Measurements from ENCODE around the gene KDM7A. TPM values are rescaled to one million over a fixed set of nuclear protein-coding genes. Genes with fewer than 3 reads are reported as not detected.

The KDM7A gene
- polyA plus RNA-seq, 3 donors = 11.8 to 12.4 (median 11.8) TPM

GRCh38 chr7:140058517-140058916 lies 118.3 kb downstream of the KDM7A start:
- no peak for DNase-seq (ENCODE audit: low read depth in 3 of 3, low spot score in 2 of 3)

DNA sequence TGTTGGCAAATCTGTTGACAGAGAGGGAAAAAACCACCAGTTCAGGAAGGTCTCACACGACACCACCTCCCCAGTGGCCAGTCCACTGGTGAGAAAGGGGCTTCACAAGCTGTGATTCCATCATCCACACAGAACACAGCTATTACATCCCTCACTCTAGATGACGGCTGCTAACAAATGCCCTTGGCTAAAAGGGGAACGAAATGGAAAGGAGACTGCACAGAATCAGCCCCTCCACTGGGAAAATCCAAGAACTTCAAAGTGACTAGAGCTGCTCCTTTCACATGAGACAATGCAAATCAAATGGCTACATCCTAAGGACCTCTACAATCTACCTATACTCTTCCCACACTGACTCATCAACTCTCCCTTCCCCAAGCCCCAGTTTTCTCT lies 119.6 kb downstream of the KDM7A start:
- DNase-seq (ENCODE audit: low read depth in 3 of 3, low spot score in 2 of 3) = no peak

DNA sequence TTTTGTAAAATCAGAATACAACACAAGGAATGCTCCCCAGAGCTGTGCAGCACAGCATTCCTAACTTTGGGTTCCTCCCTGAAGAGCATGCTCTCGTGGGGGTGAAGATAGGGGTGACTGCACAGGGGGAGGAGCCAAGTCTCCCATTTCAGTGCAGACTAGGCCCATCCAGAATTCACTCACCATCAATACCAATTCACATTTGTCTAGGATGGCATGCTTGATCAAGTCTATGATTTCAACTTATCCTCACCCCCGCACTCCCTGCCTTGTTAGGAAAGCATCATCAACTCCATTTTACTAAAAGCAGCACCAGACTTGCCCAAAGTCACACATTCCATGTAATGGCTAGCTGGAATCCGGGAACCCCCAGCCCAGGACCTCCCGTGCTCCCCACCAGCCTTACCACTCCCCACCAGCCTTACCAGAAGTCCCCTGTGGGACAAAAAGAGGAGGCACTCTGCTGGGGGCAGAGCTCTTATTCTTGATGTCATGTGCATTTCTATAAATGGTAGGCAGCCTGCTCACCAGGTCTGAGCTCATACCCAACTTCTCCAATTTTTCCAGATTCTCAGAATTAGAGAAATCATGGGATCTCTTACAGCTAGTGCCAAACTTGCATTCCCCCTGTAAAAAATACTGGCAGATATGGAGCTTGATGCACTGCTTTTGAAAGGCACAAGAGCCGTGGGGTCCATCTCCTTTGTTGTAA lies 120.2 kb downstream of the KDM7A start:
- DNase-seq (ENCODE audit: low read depth in 3 of 3, low spot score in 2 of 3) = no peak

DNA sequence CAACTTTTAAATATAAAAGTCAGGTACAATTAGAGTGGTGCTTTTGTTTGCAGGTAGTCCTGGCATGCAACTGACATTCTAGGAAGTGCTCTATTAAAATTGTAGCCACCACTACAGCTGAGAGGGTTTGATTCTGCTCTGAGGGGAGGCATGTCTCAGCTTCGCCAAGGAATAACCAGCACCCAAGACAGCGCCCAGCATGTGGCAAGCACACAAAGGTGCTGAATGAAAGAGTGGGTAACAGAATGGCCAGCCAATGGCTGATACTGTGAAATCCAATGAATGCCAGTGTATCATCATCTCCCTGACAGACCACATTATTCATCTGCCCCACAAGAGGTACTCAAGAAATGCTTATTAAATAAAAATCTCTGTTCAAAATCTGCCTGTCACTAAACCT lies 121.0 kb downstream of the KDM7A start:
- no peak for DNase-seq (ENCODE audit: low read depth in 3 of 3, low spot score in 2 of 3)

GRCh38 chr7:140054751-140055150 lies 122.0 kb downstream of the KDM7A start:
- DNase-seq (ENCODE audit: low read depth in 3 of 3, low spot score in 2 of 3) = no peak

GRCh38 chr7:140053812-140054539 lies 122.8 kb downstream of the KDM7A start:
- no peak for DNase-seq (ENCODE audit: low read depth in 3 of 3, low spot score in 2 of 3)

DNA sequence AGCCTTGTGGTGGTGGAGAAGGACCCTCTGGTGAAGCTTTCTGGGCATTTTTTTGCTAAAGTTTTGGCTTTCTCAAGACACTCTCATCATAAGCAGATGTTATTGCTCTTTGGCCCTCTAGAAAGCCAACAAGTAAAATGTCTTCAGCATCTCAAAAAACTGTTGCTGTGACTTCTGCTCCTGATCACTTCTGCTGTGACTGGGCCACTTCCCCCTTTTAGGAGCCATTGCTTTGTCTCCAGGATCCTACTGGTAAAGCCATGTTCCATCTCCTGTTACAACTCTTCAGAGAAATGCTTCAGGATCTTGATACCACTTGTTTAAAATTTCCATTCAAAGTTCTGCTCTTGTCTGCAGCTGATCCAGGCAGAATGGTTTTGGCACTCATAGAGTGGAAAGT lies 125.0 kb downstream of the KDM7A start:
- no peak for DNase-seq (ENCODE audit: low read depth in 3 of 3, low spot score in 2 of 3)

- DNase-seq (ENCODE audit: low read depth in 3 of 3, low spot score in 2 of 3) = no peak
Observed at GRCh38 chr7:140050100-140050499, 126.7 kb downstream of the KDM7A start.

DNA sequence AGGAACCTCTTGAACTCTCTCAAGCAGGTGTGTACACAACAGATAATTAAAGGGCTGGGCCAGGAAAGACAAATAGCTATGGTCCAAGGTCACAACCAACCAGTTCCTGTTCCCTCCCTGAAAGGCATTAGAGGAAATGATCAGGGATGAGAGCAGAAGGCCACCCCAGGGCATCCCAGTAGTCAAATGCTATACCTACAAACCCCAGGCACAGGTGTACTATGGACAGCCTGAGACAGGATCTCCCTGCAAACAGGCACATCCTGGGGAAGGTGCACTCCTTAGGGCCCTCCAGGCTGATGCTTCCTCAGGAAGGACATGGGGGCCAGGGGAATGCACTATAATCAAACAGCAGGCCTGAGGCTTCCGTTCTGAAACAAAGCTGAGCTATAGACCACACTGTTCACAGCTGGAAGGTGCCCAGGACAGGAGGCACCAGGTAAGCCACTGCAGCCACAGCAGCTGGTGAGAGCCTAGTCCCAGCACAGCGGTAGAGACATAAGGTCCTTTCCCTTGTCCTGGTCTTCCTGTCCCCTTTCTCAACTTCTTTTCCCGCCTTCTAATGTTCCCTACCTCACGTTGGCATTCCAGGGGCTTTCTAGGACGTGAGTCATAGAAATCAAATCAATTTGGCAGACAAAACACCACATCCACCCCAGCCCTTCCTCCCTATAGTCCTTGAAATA lies 127.3 kb downstream of the KDM7A start:
- DNase-seq (ENCODE audit: low read depth in 3 of 3, low spot score in 2 of 3) = no peak

DNA sequence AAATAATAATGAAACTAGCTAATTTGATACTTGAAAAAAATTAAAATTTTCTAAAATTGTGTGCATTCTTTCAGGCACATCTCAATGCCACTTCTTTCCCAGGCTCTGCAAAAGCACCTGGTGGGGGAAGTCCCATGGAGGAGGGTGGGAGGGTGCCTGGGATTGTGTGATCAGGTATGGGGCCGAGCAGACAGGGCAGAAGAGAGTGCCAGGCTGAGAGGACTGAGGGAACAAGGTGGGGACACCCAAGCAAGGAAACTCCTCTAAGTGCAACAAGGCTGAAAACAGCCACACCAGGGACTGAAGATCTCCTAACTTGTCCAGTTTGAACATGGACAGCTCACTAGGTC lies 127.8 kb downstream of the KDM7A start:
- no peak for DNase-seq (ENCODE audit: low read depth in 3 of 3, low spot score in 2 of 3)

GRCh38 chr7:140048138-140048537 lies 128.6 kb downstream of the KDM7A start:
- no peak for DNase-seq (ENCODE audit: low read depth in 3 of 3, low spot score in 2 of 3)

GRCh38 chr7:140047197-140047596 lies 129.6 kb downstream of the KDM7A start:
- no peak for DNase-seq (ENCODE audit: low read depth in 3 of 3, low spot score in 2 of 3)

DNA sequence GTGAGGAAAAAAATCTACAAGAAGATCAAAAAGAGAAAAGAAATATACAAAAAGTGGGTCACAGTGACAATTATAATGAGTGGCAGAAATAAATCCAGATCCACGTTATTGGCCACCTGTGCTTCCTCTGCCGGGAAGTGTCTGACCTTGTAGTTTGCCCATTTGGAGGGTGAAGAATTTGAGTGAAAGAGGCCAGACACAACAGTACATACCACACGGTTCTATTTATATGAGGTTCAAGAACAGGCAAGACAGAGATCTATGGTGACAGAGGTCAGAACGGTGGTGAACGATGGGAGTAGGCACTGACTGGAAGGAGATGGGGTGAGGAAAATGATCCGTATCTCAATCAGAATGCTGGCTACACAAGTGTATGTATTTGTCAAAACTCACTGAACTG lies 131.1 kb downstream of the KDM7A start:
- DNase-seq (ENCODE audit: low read depth in 3 of 3, low spot score in 2 of 3) = no peak

DNA sequence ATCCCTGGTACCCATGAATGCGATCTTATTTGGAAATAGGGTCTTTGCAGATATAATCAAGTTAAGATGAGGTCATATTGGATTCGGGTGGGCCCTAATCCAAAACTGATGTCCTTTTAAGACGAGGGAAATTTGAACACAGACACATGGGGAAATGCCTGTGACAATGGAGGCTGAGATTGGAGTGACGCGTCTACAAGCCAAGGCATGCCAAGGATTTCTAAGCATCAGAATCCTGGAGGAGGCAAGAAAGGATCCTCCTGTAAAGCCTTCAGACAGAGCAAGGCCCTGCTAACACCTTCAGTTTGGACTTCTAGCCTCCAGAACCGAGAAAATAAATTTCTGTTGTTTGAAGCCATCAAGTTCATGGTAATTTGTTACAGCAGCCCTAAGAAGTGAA lies 132.5 kb downstream of the KDM7A start:
- DNase-seq (ENCODE audit: low read depth in 3 of 3, low spot score in 2 of 3) = no peak

GRCh38 chr7:140042386-140042670 lies 134.5 kb downstream of the KDM7A start:
- DNase-seq (ENCODE audit: low read depth in 3 of 3, low spot score in 2 of 3) = no peak

DNA sequence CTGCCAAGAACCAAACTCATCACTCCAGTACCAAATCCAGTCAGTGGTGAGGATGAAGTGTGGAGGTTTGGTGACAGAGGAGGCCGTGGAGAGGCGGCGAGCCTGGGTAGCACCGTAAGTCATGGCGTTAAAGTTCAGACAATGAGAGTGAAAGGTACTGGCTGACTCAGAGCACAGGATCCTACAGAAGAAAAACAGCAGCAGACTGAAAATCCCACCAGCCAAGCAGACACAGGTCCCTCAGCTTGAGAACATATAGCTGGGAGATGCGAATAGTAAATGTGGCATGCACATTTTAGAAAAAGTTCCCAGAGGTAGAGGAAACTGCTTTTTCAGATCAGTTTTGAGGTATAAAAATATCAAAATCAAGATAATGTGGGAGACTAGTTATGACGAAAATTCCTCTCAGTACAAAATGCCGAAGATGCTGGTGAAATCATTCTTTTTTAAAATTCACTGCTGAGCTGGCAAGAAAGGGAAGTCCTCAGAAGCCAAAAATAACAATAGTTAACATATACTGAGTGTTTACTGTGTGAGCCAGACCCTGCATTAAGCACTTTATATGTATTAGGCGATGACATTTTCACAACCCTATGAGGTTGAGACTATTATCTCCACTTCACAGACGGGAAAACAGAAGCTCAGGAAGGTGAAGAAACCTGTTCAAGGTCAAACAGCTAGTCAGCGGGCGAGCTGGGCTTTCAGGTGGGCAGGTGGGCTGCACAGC lies 135.0 kb downstream of the KDM7A start:
- no peak for DNase-seq (ENCODE audit: low read depth in 3 of 3, low spot score in 2 of 3)

DNA sequence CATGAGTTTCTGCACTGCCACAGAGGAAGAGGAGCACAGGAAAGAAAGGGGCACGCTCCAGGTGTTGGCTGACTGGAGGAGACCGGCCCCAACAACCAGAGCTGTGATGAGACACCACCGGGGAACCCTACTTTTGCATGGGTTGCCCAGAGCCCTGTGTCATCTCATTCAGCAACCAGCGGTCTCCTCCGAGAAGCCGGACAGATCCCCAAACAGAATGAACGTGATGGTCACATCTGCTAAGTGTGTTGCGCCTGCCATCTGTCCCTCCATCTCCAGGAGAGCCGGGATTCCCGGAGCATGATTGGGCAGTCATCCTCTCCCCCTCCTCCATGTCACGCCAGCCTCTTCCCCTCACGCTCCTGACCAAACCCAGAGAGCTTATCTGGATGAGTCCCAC lies 136.9 kb downstream of the KDM7A start:
- no peak for DNase-seq (ENCODE audit: low read depth in 3 of 3, low spot score in 2 of 3)

- no peak for DNase-seq (ENCODE audit: low read depth in 3 of 3, low spot score in 2 of 3)
Observed at GRCh38 chr7:140039066-140039465, 137.7 kb downstream of the KDM7A start.

DNA sequence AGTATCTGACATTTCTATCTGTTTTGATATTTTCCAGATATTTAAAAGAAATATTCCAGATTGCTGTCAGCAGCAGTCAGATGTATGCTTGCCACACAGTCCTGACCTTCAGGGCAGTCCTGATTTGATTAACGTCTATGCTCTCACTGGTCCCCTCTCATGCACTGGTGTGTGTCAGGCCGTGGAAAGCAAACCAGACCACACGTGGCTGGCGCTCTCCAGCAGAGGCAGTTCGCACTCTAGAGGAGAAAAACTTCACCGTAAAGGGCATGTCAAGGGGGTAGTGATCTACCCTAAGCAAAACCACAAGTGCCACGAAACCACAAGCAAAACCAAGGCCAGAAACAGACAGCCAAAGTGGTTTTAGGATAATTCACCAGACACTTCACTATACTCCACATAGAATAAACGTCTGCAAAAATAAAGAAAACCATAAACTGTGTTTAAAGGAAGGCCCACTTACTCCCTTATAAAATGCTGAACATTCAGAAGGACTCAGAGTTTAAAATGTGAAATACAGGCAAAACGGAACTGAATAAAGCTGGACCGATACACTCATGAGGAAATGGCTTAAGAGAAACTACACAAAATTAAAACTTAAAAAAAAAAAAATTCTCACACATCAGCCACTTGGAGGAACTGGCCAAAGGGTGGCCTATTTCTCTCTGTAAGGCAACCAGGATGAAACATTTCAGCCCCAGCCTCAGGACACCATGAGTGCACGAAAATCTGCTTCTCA lies 140.4 kb downstream of the KDM7A start:
- no peak for DNase-seq (ENCODE audit: low read depth in 3 of 3, low spot score in 2 of 3)

- no peak for DNase-seq (ENCODE audit: low read depth in 3 of 3, low spot score in 2 of 3)
Observed at GRCh38 chr7:140035400-140036223, 141.2 kb downstream of the KDM7A start.
